TTC549 (cell line): ENCODE measurements around the gene LPCAT2.
"Not testable (repeated sequence)": the region's sequence is repeated elsewhere in the genome, so short reads cannot be mapped to it uniquely, and the experiment has no call there.

Experiments
- FAIRE-seq: peaks from 2 replicates; lab custom pipeline; 2012; peaks lifted over from hg19 to GRCh38; lab: Jason Lieb, UNC

The LPCAT2 gene

DNA sequence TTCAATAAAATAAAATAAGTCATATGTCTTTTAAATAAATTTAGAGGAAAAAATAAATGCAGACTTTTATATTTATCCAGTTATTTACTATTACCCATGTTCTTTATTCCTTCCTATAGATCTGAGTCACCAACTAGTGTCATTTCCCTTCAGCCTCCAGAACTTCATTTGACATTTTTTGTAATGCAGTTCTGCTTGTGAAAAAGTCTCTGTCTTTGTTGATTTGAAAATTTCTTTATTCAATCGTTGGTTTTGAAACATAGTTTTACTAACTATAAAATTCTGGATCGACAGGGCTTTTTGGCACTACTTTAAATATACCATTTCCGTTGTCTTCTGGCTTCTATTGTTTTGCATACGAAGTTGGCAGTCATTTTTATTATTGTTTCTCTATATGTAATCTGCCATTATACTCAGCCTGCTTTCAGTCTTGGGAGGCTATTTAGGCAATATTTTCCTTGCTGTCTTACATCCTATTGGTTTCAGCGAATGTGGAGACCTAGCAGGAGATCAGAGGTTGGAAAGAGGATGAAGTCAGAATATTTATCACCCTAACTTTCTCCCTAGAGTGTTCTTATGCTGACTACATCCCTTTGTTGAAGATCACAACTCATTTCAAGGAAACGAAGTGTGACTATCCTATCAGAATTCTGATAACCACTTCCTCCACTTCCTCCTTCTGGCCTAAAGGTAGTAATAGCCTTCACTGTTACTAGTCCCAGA lies 104.9 kb downstream of the LPCAT2 start:
- FAIRE-seq, result no peak

DNA sequence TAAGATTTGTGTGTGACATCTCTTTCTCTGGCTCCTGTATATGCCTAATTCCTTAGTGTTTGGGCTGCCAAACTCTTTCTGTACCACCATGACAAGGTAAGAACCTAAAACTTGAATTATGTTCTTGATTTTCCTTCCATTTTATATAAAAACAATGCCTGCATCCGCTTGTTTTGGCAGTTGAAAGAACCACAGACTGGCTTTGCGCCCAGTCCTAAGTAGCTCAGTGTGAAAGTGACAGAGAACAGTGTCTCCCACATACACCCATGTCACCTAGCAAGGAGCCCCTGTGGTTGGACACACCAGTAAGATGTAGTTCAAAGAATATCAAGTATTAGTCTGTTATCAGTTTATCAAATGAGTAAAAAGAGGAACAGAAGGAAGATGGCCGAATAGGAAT lies 106.2 kb downstream of the LPCAT2 start:
- no peak for FAIRE-seq

DNA sequence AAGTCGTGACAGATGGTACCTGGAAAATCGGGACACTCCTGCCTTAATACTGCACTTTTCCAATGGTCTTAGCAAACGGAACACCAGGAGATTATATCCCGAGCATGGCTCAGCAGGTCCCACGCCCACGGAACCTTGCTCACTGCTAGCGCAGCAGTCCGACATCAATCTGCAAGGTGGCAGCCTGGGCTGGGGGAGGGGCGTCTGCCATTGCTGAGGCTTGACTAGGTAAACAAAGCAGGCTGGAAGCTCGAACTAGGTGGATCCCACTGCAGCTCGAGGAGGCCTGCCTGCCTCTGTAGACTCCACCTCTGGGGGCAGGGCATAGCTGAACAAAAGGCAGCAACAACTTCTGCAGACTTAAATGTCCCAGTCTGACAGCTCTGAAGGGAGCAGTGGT lies 106.8 kb downstream of the LPCAT2 start:
- FAIRE-seq, result not testable (repeated sequence)

DNA sequence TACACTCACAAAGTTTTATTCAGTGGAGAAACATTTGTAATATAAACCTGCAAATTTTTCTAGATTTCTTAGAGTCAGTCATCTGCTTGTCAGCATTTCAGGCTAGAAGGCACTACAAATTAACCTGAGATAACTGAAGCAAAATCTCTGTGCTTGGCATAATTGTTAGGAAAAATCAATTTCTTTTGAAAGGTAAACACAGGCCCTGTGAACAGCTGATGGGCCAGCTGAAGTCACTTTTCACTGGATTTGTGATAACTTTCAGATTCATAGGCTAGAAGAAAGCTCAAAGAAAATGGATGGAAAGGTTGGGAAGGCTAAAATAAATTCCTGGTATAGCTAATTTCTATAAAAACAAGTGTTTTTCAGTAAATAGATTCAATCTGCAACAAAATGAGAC lies 112.9 kb downstream of the LPCAT2 start:
- FAIRE-seq, result no peak

DNA sequence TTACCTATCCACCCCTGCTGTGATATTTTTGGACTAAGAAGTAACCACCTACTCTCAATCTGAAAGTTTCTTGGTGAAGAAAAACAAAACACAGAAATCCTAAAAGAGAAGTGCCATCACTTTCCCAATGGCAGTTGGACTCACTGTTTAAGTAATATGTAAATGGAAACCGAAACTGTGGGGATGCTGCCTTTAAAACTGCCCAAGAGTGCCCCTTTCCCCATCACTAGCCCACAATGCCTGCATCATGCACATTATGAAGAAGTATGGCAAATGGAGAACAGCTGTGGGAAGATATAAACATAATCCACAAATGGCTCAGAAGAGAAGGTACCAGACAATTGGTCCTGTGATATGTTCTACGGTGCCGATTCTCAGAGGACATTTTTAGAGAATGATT lies 113.4 kb downstream of the LPCAT2 start:
- FAIRE-seq, result no peak

DNA sequence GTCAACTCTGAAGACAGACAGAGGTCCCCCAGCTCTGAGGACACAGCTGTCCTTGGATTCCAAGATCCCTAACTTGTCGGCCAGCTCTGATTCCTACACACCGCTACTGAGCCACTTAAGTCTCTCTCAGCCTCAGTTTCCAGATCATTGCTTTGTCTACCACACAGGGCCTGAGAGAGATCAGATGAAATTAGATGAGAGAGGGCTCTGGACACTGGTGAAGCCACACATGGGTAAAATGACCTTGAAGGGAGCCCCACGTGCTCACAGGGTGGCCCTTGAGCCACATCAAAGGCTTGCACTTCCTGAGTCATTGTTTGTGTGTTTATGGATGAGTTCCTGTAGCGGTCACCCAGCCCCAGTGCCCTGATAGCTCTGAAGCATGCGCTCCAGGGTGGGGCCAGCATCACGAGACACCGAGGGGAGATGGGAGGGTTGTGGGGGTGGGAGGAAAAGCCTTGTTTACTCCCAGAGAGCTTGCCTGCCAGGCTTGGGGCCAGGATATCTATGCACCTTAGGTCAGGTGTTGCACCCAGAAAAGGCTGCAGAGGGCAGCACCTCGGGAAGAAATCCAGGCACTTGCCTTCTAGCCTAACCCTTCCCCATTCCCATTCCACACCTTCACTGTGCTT lies 114.2 kb downstream of the LPCAT2 start:
- no peak for FAIRE-seq

DNA sequence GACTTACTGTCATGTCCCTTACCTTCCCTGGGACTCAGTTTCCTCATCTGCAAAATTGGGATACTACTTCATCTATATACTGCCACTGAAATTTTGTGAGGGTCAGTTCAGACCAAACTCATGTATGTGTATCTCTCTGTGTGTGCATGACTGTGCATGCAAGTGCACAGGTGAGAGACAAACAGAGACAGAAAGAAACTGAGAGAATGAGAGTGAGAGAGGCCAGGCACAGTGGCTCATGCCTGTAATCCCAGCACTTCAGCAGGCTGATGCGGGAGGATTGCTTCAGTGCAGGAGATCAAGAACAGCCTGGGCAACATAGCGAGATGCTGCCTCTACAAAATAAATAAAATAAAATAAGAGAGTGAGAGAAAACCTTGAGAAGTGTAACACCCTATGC lies 114.8 kb downstream of the LPCAT2 start:
- FAIRE-seq, result no peak

DNA sequence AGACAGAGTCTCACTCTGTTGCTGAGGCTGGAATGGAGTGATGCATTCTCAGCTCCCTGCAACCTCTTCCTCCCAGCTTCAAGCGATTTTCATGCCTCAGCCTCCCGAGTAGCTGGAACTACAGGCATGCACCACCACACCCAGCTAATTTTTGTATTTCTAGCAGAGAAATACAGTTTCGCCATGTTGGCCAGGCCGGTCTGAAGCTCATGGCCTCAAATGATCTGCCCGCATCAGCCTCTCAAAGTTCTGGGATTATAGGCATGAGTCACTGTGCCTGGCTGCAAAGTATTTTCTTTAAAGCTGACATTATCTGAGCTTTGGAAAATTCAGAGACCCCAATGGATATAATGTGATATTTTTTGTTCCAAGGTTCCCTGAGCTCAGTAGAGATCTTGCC lies 115.8 kb downstream of the LPCAT2 start:
- no peak for FAIRE-seq

DNA sequence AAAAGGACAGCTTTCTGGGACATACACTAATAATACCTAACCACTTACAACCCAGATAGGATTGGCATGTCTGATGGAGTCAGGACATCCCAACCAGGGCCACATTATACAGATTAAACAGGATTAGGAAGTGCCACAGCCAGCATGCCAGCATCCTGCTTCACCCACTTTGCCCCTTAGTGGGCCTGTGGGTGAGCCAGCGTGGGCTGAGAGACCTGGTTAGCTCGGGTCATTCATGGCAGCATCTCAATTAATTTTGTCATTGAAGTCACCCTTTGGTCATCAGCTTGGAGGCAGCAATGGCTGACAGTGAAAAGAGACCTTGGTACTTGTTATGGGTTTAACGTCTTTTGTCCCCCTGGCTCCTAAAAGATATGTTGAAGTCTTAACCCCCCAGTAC lies 117.0 kb downstream of the LPCAT2 start:
- no peak for FAIRE-seq

DNA sequence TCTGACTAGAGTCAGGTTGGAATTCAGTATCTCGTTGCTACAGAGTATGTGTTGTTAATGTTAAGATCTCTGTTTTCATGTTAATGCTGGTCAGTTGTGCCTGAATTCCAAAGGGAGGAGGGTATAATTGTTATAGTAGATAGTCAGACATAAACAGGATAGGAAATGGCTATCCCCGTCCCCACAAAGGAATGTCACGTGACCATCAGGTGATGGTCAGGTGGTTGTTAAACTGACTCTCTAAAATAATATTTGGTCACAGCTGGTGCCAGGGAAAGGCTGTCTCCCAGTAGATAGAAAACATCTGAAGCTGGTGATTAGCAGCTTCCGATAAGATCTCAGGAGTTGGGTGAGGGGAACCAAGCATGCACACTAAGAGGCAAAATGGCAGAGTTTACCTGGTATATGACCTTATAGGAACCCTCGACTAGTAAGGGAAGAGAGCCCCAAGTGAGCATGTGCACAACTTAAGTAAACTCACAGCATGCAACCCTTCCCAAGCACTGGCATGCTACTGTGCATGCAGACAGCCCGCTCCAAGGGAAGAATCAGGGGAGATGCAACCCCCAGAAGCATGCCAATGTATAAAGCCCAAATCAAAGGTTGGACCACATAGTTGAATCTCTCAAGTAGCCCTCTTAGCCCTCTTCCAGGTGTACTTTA lies 119.6 kb downstream of the LPCAT2 start:
- no peak for FAIRE-seq

DNA sequence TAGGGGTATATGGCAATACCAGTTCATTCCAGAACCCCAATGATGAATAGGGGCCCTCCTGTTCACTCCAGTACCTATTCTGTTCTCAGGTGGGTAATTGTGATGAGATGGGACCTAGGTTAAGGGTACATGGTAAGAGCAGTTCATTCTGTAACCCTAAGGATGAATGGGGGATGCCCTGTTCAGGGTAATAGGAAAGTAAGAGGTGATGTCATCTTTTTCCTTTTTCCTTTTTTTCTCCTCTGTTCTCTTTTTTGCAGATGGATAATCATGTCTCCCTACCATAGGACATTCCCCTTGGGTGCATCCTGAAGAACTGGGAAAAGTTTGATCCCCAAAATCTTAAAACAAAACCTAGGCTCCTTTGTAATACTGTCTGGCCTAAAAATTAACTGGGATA lies 121.9 kb downstream of the LPCAT2 start:
- FAIRE-seq, result no peak

DNA sequence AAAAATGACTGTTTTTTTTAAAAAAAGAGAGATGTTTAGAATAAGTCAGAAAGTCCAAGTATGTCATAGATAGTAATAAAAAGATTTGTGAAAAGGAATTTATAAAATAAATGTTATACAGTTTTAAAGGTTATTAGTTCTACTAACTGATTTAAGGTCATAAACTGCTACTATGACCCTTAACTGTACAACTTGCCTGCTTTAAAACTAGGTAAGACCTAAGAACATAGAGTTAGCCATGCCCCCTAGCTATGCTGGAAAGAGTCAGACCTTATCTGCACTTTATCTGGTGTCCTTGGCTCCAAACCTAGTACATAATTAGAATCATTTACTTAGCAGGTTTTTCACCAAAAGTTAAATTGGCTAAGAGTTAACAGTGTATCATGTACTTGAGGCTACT lies 123.4 kb downstream of the LPCAT2 start:
- FAIRE-seq, result peak; percentile 9

DNA sequence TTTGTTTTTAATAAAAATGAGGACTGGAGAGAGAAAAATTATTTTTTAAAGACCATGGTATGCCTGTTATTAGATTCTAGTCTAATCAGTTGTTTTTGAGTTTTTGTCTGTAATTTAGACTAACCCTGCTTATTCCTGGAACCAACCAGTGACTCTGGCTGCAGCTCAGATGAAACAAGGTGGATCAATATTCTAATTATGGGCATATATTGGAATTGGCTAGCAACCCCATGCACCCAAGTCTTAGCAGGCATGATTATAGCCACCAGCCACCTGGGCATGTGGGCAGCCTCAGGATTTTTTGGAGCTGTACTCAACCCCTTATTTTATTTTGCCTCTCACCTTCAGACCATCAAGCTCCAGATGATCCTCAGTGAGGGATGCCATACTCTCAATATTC lies 125.3 kb downstream of the LPCAT2 start:
- no peak for FAIRE-seq
